ENCODE data around the gene NCOA1. TPM values are rescaled to one million over a fixed set of nuclear protein-coding genes. Genes with fewer than 3 reads are reported as not detected.
"Not testable (repeated sequence)": the region's sequence is repeated elsewhere in the genome, so short reads cannot be mapped to it uniquely, and the experiment has no call there.

The NCOA1 gene
- total and polyA plus RNA-seq, 2 experiments from 2014 or later, result 32.5 to 51.7 TPM

DNA sequence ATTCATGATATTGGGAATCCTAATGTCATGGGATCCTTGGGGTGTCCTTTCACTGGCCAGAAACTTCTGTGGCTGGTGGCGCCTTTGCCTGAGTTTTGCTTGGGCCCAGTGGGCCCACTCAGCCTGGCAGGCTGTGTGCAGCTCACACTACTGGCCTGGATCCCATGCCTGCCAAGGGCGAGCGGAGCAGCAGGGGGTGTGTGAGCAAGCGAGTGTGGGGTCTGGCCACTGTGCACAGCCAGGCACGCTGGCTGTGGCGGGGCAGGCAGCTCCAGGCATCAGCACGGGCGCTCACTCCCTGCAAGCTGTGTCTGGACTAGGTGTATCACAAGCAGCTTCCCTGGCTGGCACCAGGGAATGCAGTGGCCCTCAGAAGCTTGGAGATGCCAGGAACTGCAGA, 74.5 kb downstream of the NCOA1 start:
- H2AFZ ChIP-seq, result no peak overlapping the region
- H3K4me3 ChIP-seq, result no peak overlapping the region
- peaks cover 3% of the 10 kb centered on the region for H4K20me1 ChIP-seq (ENCODE audit: insufficient read depth, poor library complexity, severe bottlenecking)
- H3K9me2 ChIP-seq (replicated peaks; ENCODE audit: insufficient read depth), result no peaks in the 10 kb centered on the region
- no peaks in the 10 kb centered on the region for H3K27me3 ChIP-seq
- WGBS (ENCODE audit: low lambda C conversion rate, missing lambda C conversion rate), result 98% methylated on average over 8 of the region's 8 CpGs
- no peak for DNase-seq (ENCODE audit: low spot score)
- H3K27ac ChIP-seq, result no peak overlapping the region
- no peaks in the 10 kb centered on the region for H3K36me3 ChIP-seq (replicated peaks; ENCODE audit: insufficient read depth, low read depth)
- peaks cover 52% of the 10 kb centered on the region for H3K79me2 ChIP-seq
- TF ChIP-seq, protein P1, sequence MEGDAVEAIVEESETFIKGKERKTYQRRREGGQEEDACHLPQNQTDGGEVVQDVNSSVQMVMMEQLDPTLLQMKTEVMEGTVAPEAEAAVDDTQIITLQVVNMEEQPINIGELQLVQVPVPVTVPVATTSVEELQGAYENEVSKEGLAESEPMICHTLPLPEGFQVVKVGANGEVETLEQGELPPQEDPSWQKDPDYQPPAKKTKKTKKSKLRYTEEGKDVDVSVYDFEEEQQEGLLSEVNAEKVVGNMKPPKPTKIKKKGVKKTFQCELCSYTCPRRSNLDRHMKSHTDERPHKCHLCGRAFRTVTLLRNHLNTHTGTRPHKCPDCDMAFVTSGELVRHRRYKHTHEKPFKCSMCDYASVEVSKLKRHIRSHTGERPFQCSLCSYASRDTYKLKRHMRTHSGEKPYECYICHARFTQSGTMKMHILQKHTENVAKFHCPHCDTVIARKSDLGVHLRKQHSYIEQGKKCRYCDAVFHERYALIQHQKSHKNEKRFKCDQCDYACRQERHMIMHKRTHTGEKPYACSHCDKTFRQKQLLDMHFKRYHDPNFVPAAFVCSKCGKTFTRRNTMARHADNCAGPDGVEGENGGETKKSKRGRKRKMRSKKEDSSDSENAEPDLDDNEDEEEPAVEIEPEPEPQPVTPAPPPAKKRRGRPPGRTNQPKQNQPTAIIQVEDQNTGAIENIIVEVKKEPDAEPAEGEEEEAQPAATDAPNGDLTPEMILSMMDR (IDR thresholded peaks at IDR 0.05; ENCODE audit: poor library complexity), result no peak
- TF ChIP-seq EZH2 (IDR thresholded peaks at IDR 0.05; ENCODE audit: borderline replicate concordance) (no peak), EZH2phosphoT487 (IDR thresholded peaks at IDR 0.05; ENCODE audit: low read depth, severe bottlenecking, unreplicated experiment) (no peak)
- H3K9me3 ChIP-seq (ENCODE audit: low read depth), result no peaks in the 10 kb centered on the region
- no peak overlapping the region for H3K4me2 ChIP-seq
- H3K4me1 ChIP-seq (ENCODE audit: insufficient read depth), result no peaks in the 10 kb centered on the region

DNA sequence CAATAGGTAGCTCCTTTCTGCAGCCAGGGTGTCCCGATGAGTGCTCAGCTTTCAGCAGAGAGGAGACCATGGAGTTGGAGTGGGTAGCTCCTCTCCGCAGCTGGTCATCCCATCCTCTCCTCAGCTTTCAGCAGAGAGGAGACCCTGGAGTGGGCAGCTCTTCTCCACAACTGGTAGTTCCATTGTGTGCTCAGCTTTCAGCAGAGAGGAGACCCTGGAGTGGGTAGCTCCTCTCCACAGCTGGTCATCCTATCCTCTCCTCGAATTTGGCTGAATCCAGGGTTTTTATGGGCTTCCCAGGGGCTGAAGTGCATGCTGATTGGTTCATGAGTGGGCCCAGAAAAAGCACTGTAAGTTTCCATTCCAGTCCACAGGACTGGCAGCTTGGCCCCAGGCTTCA, 75.2 kb downstream of the NCOA1 start:
- H3K9me2 ChIP-seq (replicated peaks; ENCODE audit: insufficient read depth), result no peaks in the 10 kb centered on the region
- peaks cover 50% of the 10 kb centered on the region for H3K79me2 ChIP-seq
- H3K36me3 ChIP-seq (replicated peaks; ENCODE audit: insufficient read depth, low read depth), result no peaks in the 10 kb centered on the region
- WGBS (ENCODE audit: low lambda C conversion rate, missing lambda C conversion rate), result 100% methylated on average over 3 of the region's 3 CpGs
- no peaks in the 10 kb centered on the region for H3K9me3 ChIP-seq (ENCODE audit: low read depth)
- H4K20me1 ChIP-seq (ENCODE audit: insufficient read depth, poor library complexity, severe bottlenecking), result peaks cover 3% of the 10 kb centered on the region
- H3K27me3 ChIP-seq, result no peaks in the 10 kb centered on the region
- no peak for DNase-seq (ENCODE audit: low spot score)
- H3K27ac ChIP-seq, result no peak overlapping the region
- H3K4me1 ChIP-seq (ENCODE audit: insufficient read depth), result no peaks in the 10 kb centered on the region
- no peak overlapping the region for H3K4me2 ChIP-seq
- TF ChIP-seq, protein P1 (IDR thresholded peaks at IDR 0.05; ENCODE audit: poor library complexity), result no peak
- no peak for TF ChIP-seq EZH2phosphoT487 (IDR thresholded peaks at IDR 0.05; ENCODE audit: low read depth, severe bottlenecking, unreplicated experiment)
- no peak for TF ChIP-seq EZH2 (IDR thresholded peaks at IDR 0.05; ENCODE audit: borderline replicate concordance)
- no peak overlapping the region for H2AFZ ChIP-seq
- H3K4me3 ChIP-seq, result no peak overlapping the region

DNA sequence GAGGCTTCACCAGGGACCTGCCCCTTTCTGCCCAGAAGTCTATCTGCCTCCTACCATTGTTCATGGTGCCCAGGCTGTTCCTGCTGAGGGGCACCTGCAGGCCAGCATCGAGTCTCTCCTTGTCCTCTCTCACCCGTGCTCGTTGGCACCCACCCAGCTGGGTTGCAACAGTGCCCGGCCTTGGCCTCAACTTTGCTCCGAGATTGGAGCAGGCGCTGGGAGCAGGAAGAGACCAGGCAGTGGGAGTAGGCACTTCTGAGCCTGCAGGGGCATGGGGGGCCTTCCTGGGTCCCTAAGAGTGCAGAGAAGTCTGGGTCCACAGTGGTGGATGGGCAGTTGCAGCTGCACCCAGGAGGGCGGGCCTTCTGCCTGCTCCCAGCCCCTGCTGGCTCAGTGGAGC, 75.6 kb downstream of the NCOA1 start:
- Histone ChIP-seq H3K4me1 (ENCODE audit: insufficient read depth) (no peaks in the 10 kb centered on the region), H3K27ac (no peak overlapping the region), H3K4me3 (no peak overlapping the region), H4K20me1 (ENCODE audit: insufficient read depth, poor library complexity, severe bottlenecking) (no peaks in the 10 kb centered on the region), H3K79me2 (peaks cover 46% of the 10 kb centered on the region), H3K4me2 (no peak overlapping the region), H3K36me3 (replicated peaks; ENCODE audit: insufficient read depth, low read depth) (no peaks in the 10 kb centered on the region), H3K9me3 (ENCODE audit: low read depth) (no peaks in the 10 kb centered on the region), H3K9me2 (replicated peaks; ENCODE audit: insufficient read depth) (no peaks in the 10 kb centered on the region), H2AFZ (no peak overlapping the region), H3K27me3 (no peaks in the 10 kb centered on the region)
- 93% methylated on average over 7 of the region's 7 CpGs for WGBS (ENCODE audit: low lambda C conversion rate, missing lambda C conversion rate)
- DNase-seq (ENCODE audit: low spot score), result no peak
- TF ChIP-seq EZH2 (IDR thresholded peaks at IDR 0.05; ENCODE audit: borderline replicate concordance) (no peak), EZH2phosphoT487 (IDR thresholded peaks at IDR 0.05; ENCODE audit: low read depth, severe bottlenecking, unreplicated experiment) (no peak)
- TF ChIP-seq, protein P1 (IDR thresholded peaks at IDR 0.05; ENCODE audit: poor library complexity), result no peak

DNA sequence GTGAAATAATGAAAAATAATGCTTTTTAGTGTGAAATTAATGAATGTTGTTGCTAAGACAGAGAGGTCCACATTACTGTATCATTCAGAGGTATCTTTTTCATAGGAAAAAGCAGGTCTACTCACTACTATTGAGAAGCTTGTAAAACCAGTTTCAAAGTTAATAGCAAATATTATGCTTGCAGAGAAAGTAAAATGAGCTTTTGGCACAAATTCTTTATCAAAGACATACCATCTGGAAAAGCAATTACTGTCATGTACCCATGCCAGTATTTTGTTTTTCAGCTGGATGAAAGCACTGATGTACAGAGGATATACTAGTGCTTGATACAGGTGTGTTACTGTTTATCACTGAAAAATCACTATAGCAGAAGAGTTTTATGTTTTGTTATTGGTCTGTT, 77.5 kb downstream of the NCOA1 start:
- H3K9me3 ChIP-seq (ENCODE audit: low read depth), result no peaks in the 10 kb centered on the region
- no peaks in the 10 kb centered on the region for H3K36me3 ChIP-seq (replicated peaks; ENCODE audit: insufficient read depth, low read depth)
- no peak overlapping the region for H2AFZ ChIP-seq
- no peaks in the 10 kb centered on the region for H4K20me1 ChIP-seq (ENCODE audit: insufficient read depth, poor library complexity, severe bottlenecking)
- H3K27me3 ChIP-seq, result no peaks in the 10 kb centered on the region
- H3K9me2 ChIP-seq (replicated peaks; ENCODE audit: insufficient read depth), result no peaks in the 10 kb centered on the region
- H3K79me2 ChIP-seq, result peaks cover 36% of the 10 kb centered on the region
- no peak overlapping the region for H3K4me3 ChIP-seq
- H3K4me2 ChIP-seq, result no peak overlapping the region
- TF ChIP-seq, protein P1 (IDR thresholded peaks at IDR 0.05; ENCODE audit: poor library complexity), result no peak
- TF ChIP-seq EZH2phosphoT487 (IDR thresholded peaks at IDR 0.05; ENCODE audit: low read depth, severe bottlenecking, unreplicated experiment) (no peak), EZH2 (IDR thresholded peaks at IDR 0.05; ENCODE audit: borderline replicate concordance) (no peak)
- no peak overlapping the region for H3K27ac ChIP-seq
- no peaks in the 10 kb centered on the region for H3K4me1 ChIP-seq (ENCODE audit: insufficient read depth)
- no peak for DNase-seq (ENCODE audit: low spot score)

DNA sequence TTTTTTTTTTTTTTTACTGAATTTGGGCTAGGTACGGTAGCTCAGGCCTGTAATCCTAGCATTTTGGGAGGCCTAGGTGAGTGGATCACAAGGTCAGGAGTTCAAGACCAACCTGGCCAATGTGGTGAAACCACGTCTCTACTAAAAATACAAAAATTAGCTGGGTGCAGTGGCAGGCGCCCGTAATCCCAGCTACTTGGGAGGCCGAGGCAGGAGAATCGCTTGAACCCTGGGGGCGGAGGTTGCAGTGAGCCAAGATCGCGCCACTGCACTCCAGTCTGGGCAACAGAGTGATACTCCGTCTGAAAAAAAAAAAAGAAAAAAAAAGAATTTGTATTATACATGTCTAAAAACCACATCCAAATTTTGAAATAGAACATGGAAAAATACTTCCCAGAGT, 78.5 kb downstream of the NCOA1 start:
- H3K27ac ChIP-seq; DNase-seq (ENCODE audit: low spot score); H3K4me1 ChIP-seq (ENCODE audit: insufficient read depth); H3K9me3 ChIP-seq (ENCODE audit: low read depth); H3K4me3 ChIP-seq; H3K36me3 ChIP-seq (replicated peaks; ENCODE audit: insufficient read depth, low read depth); H3K4me2 ChIP-seq; H4K20me1 ChIP-seq (ENCODE audit: insufficient read depth, poor library complexity, severe bottlenecking); H3K9me2 ChIP-seq (replicated peaks; ENCODE audit: insufficient read depth); H3K27me3 ChIP-seq; H2AFZ ChIP-seq: not testable (repeated sequence)
- WGBS (ENCODE audit: low lambda C conversion rate, missing lambda C conversion rate), result 96% methylated on average over 10 of the region's 10 CpGs
- peaks cover 43% of the 10 kb centered on the region for H3K79me2 ChIP-seq
